Activated CD4-positive, alpha-beta memory T cell treated with anti-CD3 and anti-CD28 coated beads, Interleukin-2, amount 10 ng/mL, durations not matched to agents 7 days and 5 days (primary cell): ENCODE measurements around the gene COA6. TPM values are rescaled to one million over a fixed set of nuclear protein-coding genes. Genes with fewer than 3 reads are reported as not detected.
"Not testable (repeated sequence)": the region's sequence is repeated elsewhere in the genome, so short reads cannot be mapped to it uniquely, and the experiment has no call there.

Source experiments
- CTCF ChIA-PET: fragments of 350-600 bp; sonication (Branson Sonifier 250); formaldehyde crosslinking; loops from one replicate; lab custom pipeline; 2021; ENCODE audit warnings: antibody characterized with exemption, inconsistent platforms; lab: Charles Lee
- POLR2A ChIA-PET: fragments of 350-600 bp; sonication (Branson Sonifier 250); formaldehyde crosslinking; loops from one replicate; lab custom pipeline; 2021; ENCODE audit warnings: antibody characterized with exemption; lab: Charles Lee
- DNase-seq: peaks from one replicate; pipeline ENCODE4 v3.0.0-alpha.2; 2020
- H3K27ac Mint-ChIP-seq: one replicate; pipeline ENCODE4 v1.8.0; 2021; ENCODE audit warnings: mild to moderate bottlenecking, mixed read lengths
- H3K27me3 Mint-ChIP-seq: one replicate; pipeline ENCODE4 v1.8.0; 2021; ENCODE audit warnings: mixed read lengths
- H3K36me3 Mint-ChIP-seq: one replicate; pipeline ENCODE4 v1.8.0; 2021; ENCODE audit warnings: low read depth, mixed read lengths
- H3K4me1 Mint-ChIP-seq: one replicate; pipeline ENCODE4 v1.8.0; 2021; ENCODE audit warnings: mixed read lengths
- H3K4me3 Mint-ChIP-seq: one replicate; pipeline ENCODE4 v1.8.0; 2021; ENCODE audit warnings: mild to moderate bottlenecking, mixed read lengths
- H3K9me3 Mint-ChIP-seq: one replicate; pipeline ENCODE4 v1.8.0; 2021; ENCODE audit warnings: mixed read lengths
- total RNA-seq, 2 experiments: library from RNA; stranded (reverse); gene quantifications; one replicate each; pipeline ENCODE4 v1.2.3, GENCODE V29; 2021

The COA6 gene
- total RNA-seq, 2 experiments from 2014 or later = 39.7 to 44.7 TPM

DNA sequence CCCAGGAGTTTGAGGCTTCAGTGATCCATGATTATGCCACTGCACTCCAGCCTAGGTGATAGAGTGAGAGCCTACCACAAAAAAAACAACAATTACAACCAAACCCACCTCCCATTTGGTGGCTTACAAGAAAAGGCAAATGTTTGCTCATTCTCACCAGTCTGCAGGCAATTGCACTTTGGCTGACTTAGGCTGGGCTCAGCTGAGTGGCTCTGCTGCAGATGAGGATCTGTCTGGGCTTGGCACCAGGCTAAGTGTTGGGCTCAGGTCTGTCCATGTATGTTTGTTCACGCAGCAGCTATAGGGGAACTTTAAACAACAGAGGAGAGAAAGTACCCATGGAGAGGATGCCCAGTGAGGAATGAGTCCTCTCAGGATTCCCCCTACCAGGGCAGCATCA, 28.0 kb upstream of the COA6 start:
- POLR2A ChIA-PET = no interaction called here
- Mint-ChIP-seq H3K27ac (no peak overlapping the region), H3K4me1 (no peaks in the 10 kb centered on the region), H3K27me3 (peaks cover 6% of the 10 kb centered on the region), H3K4me3 (no peak overlapping the region), H3K9me3 (no peaks in the 10 kb centered on the region), H3K36me3 (no peaks in the 10 kb centered on the region)
- CTCF ChIA-PET = interaction anchor here (1.4 kb wide), 1 partner anchor 22 kb away, joined by 4 read pairs; no protein-coding TSS in a partner anchor
- DNase-seq = no peak

DNA sequence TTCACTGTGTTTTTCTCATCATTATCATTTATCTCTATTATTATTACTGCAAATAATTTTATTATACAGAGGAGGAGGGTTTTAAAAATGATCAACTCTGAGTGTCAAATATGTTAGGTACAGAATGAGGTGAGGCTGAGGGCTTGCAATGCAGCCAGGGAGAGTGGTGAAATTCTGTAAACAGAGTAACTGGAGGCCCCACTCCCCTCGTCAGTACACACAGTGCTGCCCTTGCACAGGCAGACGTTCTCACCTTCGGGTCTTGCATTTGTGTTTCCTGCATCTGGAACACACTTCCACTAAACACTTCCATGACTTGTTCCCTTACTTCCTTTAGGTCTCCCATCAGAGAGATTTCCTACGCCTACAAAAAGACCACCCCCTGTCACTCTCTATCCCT, 24.3 kb upstream of the COA6 start:
- DNase-seq = no peak
- POLR2A ChIA-PET = interaction anchor here (1.4 kb wide), 1 partner anchor 24 kb away, joined by 3 read pairs; the partner anchor contains the start of gene COA6
- H3K4me3 Mint-ChIP-seq = no peak overlapping the region
- H3K27ac Mint-ChIP-seq = no peak overlapping the region
- H3K4me1 Mint-ChIP-seq = no peaks in the 10 kb centered on the region
- no peaks in the 10 kb centered on the region for H3K36me3 Mint-ChIP-seq
- CTCF ChIA-PET = interaction anchor here (0.6 kb wide), 1 partner anchor 22 kb away, joined by 3 read pairs; no protein-coding TSS in a partner anchor
- peaks cover 16% of the 10 kb centered on the region for H3K27me3 Mint-ChIP-seq
- H3K9me3 Mint-ChIP-seq = no peaks in the 10 kb centered on the region

DNA sequence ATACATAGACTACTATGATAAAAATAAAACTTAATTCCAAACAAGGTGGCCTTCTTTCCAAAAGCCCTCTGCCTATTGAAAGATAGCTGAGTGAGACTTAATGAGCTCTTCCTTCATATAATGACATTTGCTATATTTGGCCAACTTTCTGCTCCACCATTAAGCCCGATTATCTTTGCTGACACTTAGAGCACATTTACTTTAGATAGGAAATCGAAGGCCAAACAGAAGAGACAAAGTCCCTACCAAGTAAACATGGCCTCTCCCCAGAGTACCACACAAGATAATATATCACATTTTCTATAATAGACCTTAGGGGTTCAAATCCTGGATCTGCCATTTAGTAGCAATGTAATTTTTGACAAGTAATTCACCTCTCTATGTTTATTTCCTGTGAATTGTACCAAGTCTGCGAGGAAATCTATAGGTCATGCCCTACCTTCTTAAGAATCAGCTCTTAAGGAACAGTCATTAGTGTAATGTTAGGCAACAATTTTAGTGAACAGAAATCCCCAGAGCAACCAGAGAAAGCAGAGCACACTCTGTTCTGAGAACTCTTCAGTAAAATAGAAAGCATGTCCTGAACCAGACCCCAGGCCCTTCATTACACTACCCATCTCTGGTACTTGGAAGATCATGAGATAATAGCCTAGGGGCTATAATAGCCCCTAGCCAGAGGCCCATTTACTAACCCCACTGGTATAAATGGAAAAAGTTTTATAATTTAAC, 17.3 kb upstream of the COA6 start:
- peak overlapping the region; percentile 81 for H3K4me3 Mint-ChIP-seq
- peaks cover 19% of the 10 kb centered on the region for H3K4me1 Mint-ChIP-seq
- DNase-seq = no peak
- H3K27me3 Mint-ChIP-seq = peaks cover 12% of the 10 kb centered on the region
- no peaks in the 10 kb centered on the region for H3K9me3 Mint-ChIP-seq
- peaks cover 3% of the 10 kb centered on the region for H3K36me3 Mint-ChIP-seq
- ChIA-PET POLR2A (interaction anchor here (3.6 kb wide), 1 partner anchor 18 kb away, joined by 34 read pairs; the partner anchor contains the start of gene COA6), CTCF (interaction anchor here (0.8 to 2.7 kb wide), 5 partner anchors 11 to 400 kb away, joined by 3 to 11 read pairs (median 3); no protein-coding TSS in a partner anchor)
- peak overlapping the region; percentile 70 for H3K27ac Mint-ChIP-seq

DNA sequence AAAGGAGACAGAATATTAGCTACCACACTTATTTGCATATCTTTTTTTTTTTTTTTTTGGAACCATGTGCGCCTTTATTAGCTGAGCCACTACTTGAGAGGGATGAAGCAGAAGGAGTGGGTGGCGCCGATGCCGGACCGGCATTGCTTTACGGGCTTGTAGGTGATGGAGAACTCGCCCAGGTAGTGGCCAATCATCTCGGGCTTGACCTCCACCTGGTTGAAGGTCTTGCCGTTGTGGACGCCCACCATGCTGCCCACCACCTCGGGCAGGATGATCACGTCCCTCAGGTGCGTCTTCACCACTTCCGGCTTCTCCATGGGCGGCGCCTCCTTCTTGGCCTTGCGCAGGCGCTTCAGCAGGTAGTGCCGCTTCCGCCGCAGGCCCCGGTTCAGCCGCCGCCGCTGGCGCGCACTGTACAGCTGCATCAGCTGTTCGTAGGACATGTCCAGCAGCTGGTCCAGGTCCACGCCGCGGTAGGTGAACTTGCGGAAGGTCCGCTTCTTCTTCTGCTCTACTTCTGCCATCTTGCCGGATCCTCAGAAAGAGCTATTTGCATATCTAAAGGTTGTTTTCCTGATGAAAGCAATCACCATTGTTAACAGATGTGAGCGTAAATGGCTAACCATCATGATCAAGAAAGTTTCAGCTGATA, 16.5 kb upstream of the COA6 start:
- not testable (repeated sequence) for H3K36me3 Mint-ChIP-seq, H3K9me3 Mint-ChIP-seq
- Mint-ChIP-seq H3K4me1 (peaks cover 19% of the 10 kb centered on the region), H3K4me3 (peak overlapping the region; percentile 81), H3K27me3 (peaks cover 13% of the 10 kb centered on the region), H3K27ac (peak overlapping the region; percentile 70)
- POLR2A ChIA-PET = interaction anchor here (0.8 to 3.6 kb wide), 4 partner anchors 13 to 121 kb away, joined by 3 to 34 read pairs (median 4); partner anchors contain the start of gene COA6
- CTCF ChIA-PET = interaction anchor here (1.4 to 2.7 kb wide), 3 partner anchors 17 to 30 kb away, joined by 3 to 11 read pairs (median 4); partner anchors contain the start of gene COA6
- peak; percentile 66 for DNase-seq

DNA sequence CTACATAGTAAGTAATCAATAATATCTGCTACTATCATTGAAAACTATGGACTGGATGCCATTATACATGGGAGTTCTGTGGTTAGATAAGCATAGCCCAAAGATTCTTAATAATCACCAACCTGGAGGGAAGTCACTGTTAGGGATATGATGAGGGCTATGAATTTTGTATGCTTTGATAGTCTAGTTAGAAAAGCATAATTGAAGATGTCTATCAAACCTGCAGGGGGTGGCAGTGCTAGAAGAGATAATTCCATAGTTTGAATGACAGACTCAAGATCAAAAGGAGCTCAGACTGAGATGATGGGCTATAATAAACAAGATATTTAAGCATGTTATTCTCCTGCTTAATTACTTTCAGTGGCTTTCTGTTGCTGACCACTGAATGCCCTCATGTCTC, 15.4 kb upstream of the COA6 start:
- POLR2A ChIA-PET = interaction anchor here (0.8 to 3.6 kb wide), 5 partner anchors 12 to 120 kb away, joined by 3 to 34 read pairs (median 4); partner anchors contain the start of gene COA6
- Mint-ChIP-seq H3K9me3 (no peaks in the 10 kb centered on the region), H3K36me3 (peaks cover 3% of the 10 kb centered on the region), H3K4me3 (peak overlapping the region; percentile 81), H3K27ac (no peak overlapping the region), H3K4me1 (peaks cover 19% of the 10 kb centered on the region), H3K27me3 (peaks cover 9% of the 10 kb centered on the region)
- DNase-seq = no peak
- CTCF ChIA-PET = interaction anchor here (1.2 to 2.7 kb wide), 3 partner anchors 10 to 31 kb away, joined by 3 to 11 read pairs (median 4); partner anchors contain the start of gene COA6

DNA sequence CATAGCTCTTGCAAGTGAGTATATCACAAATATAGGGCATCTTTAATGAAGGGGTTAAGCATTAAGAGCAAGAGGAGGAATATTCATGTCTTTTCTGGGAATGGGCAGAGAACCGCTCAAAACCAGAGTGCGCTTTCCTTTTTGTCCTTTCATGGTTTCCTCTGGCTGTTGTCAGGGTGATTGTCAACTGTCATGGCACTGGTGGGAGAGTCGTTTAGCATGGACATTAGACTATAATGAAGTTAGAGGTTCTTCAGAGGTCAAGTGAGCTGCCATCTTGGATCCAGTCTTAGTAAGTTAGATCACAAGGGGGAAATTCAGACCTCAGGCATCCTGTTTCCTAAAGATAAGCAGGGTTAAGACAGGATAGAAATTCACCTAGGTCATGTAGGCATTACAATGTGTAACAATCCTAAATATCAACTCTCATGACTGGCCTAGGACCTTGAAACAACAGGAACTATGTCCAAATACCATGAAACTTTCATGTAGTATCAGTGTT, 12.1 kb upstream of the COA6 start:
- Mint-ChIP-seq H3K27me3 (peaks cover 4% of the 10 kb centered on the region), H3K4me3 (no peak overlapping the region), H3K4me1 (peaks cover 15% of the 10 kb centered on the region), H3K36me3 (peaks cover 3% of the 10 kb centered on the region), H3K27ac (no peak overlapping the region), H3K9me3 (no peaks in the 10 kb centered on the region)
- ChIA-PET POLR2A (interaction anchor here (1.2 kb wide), 1 partner anchor 12 kb away, joined by 3 read pairs; the partner anchor contains the start of gene COA6), CTCF (no interaction called here)
- no peak for DNase-seq

DNA sequence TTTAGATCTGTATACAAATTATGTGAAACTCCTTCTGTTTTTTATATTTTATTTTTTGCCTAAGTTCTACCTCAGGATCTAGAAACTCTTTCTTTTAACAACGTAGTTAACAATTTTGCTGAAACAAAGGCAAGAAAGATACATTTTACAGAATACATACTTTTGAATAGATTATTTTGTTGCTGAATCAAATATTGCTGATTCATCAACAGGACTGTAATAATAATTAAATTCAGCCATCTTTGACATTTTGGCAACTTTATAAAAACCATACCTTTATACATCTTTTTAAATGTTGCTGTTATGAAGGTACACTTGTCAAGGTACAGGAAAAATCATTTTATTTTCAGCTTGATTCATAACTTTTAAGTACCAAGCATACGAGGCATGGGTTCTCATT, 10.7 kb upstream of the COA6 start:
- Mint-ChIP-seq H3K36me3 (peaks cover 3% of the 10 kb centered on the region), H3K9me3 (no peaks in the 10 kb centered on the region), H3K4me1 (peaks cover 14% of the 10 kb centered on the region), H3K4me3 (no peak overlapping the region), H3K27me3 (peaks cover 4% of the 10 kb centered on the region), H3K27ac (no peak overlapping the region)
- POLR2A ChIA-PET = interaction anchor here (3.1 kb wide), 1 partner anchor 11 kb away, joined by 10 read pairs; the partner anchor contains the start of gene COA6
- DNase-seq = no peak
- CTCF ChIA-PET = no interaction called here

DNA sequence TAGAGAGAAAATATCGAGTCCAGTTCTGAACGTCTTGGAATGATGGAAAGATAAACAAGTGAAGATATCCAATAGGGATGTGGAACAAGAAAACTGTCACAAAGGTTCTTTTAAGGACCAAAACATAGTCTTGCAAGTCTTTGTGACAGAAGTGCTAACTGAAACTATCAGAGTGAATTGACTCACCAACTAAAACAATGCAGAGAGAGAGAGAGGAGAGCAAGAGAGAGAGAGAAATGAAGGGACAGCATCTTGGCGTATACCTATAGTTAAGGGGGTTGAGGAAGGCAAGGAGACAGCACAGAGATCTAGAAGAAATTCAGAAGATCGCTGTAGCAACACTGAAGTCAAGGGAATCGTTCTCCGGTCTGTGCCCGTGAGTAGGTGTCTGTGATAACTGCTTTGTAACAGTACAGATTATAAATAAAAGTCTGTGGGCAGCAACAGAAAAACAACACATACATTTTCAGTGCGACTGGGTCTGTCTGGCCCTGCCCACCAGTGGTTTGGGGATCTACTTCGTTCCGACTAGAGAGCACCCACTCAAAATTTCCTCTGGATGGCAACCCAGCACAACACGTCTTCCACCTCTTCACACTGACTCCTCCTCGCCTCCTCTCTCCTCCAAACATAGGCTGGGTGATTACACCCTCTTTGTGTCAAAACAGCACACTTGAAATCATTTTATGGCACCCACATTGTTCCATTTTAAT, 4.8 kb upstream of the COA6 start:
- POLR2A ChIA-PET = no interaction called here
- H3K4me3 Mint-ChIP-seq = peak overlapping the region; percentile 32
- peak; percentile 44 for DNase-seq
- no peaks in the 10 kb centered on the region for H3K9me3 Mint-ChIP-seq
- CTCF ChIA-PET = interaction anchor here (1.4 kb wide), 1 partner anchor 11 kb away, joined by 3 read pairs; no protein-coding TSS in a partner anchor
- no peaks in the 10 kb centered on the region for H3K36me3 Mint-ChIP-seq
- H3K4me1 Mint-ChIP-seq = peaks cover 34% of the 10 kb centered on the region
- H3K27ac Mint-ChIP-seq = peak overlapping the region; percentile 38
- no peaks in the 10 kb centered on the region for H3K27me3 Mint-ChIP-seq

DNA sequence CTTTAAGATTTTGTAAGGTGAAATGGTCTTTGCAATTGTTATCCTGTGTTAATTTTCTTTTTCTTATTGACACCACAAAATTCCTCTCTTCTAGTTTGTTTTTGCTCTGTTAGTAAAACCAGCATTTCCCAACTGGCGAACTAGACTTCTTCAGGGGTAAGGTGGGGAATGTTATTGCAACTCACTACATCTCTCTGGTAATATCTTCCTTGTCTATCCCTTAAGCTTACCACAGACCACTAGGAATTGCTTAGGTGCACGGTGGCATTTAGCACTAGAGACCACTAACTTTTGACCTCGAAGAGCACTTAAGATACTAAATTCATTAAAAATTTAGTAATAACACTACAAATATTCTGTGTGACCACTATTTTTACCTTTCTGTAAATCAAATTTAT, 4.2 kb upstream of the COA6 start:
- Mint-ChIP-seq H3K27ac (no peak overlapping the region), H3K4me3 (peak overlapping the region; percentile 32), H3K4me1 (peaks cover 35% of the 10 kb centered on the region), H3K27me3 (no peaks in the 10 kb centered on the region), H3K9me3 (no peaks in the 10 kb centered on the region), H3K36me3 (no peaks in the 10 kb centered on the region)
- CTCF ChIA-PET = interaction anchor here (1.4 kb wide), 1 partner anchor 39 kb away, joined by 3 read pairs; no protein-coding TSS in a partner anchor
- POLR2A ChIA-PET = interaction anchor here (1.2 kb wide), 1 partner anchor 12 kb away, joined by 4 read pairs; no protein-coding TSS in a partner anchor
- DNase-seq = no peak

DNA sequence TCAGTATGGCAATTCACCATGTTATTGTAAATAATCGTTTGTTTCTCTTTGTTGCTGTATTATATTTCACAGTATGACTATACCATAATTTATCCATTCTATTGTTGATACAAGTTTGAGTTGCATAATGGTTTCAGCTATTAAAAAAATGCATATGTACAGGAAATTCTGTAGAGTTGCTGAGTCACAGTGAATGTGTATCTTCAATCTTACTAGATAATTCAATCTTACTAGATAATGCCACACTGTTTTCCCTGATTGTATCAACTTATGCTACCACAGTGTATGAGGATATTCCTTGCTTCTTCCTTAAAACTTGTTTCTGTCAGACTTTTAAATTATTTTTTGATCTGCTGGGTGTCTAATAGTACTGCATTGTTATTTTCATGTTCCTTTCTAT, 3.5 kb upstream of the COA6 start:
- ChIA-PET CTCF (interaction anchor here (1.1 to 1.4 kb wide), 2 partner anchors 22 to 39 kb away, joined by 3 read pairs; no protein-coding TSS in a partner anchor), POLR2A (interaction anchor here (1.2 kb wide), 1 partner anchor 12 kb away, joined by 4 read pairs; no protein-coding TSS in a partner anchor)
- peaks cover 5% of the 10 kb centered on the region for H3K36me3 Mint-ChIP-seq
- H3K27me3 Mint-ChIP-seq = no peaks in the 10 kb centered on the region
- H3K4me3 Mint-ChIP-seq = no peak overlapping the region
- H3K4me1 Mint-ChIP-seq = peaks cover 43% of the 10 kb centered on the region
- H3K9me3 Mint-ChIP-seq = no peaks in the 10 kb centered on the region
- H3K27ac Mint-ChIP-seq = no peak overlapping the region
- DNase-seq = no peak

DNA sequence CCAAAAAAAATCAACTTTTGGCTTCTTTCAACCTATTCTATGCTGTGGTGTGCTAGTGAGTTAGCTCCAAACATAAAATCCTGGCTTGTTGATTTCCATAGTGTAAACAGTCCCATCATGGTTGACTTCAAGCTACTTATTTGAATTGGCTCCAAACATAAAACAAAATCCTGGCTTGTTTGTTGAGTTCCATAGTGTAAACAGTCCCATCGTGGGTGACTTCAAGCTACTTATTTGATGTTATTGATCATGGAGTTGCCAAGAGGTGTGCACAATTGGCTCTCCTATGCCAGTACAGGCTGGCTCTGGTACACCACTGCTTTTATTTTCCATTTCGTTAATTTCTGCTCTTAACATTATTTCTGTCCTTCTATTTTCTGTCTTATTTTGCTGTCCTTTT, 1.8 kb upstream of the COA6 start:
- CTCF ChIA-PET = interaction anchor here (1.0 kb wide), 1 partner anchor 26 kb away, joined by 4 read pairs; no protein-coding TSS in a partner anchor
- Mint-ChIP-seq H3K27ac (no peak overlapping the region), H3K9me3 (no peaks in the 10 kb centered on the region), H3K36me3 (peaks cover 15% of the 10 kb centered on the region), H3K4me3 (no peak overlapping the region), H3K27me3 (no peaks in the 10 kb centered on the region), H3K4me1 (peaks cover 57% of the 10 kb centered on the region)
- POLR2A ChIA-PET = interaction anchor here (1.0 kb wide), 2 partner anchors 14 to 106 kb away, joined by 3 read pairs; no protein-coding TSS in a partner anchor
- no peak for DNase-seq
